HG03439 (cell line): Measurements from ENCODE around the gene HCFC1R1.
A peak's percentile ranks its signal among the peaks of the same experiment; 100 is the strongest.
"Not testable (repeated sequence)": the region's sequence is repeated elsewhere in the genome, so short reads cannot be mapped to it uniquely, and the experiment has no call there.

ENCODE experiments used
- ATAC-seq: cut with Tn5 transposase; IDR thresholded peaks from one replicate; pipeline ENCODE4 v1.9.1; 2021; ENCODE audit warnings: mild to moderate bottlenecking, moderate library complexity; ENCODE audit not compliant: unreplicated experiment

Gene HCFC1R1

GRCh38 chr16:3023669-3024478, at the start of gene HCFC1R1, which contains the start of gene THOC6:
Gene HCFC1R1 (minus strand): TSS chr16:3023942. CDS start chr16:3023941, 1 bp downstream.
Gene THOC6 (plus strand): TSS chr16:3024035. CDS start chr16:3024327, 292 bp downstream.
- ATAC-seq, result peak; percentile 73

DNA sequence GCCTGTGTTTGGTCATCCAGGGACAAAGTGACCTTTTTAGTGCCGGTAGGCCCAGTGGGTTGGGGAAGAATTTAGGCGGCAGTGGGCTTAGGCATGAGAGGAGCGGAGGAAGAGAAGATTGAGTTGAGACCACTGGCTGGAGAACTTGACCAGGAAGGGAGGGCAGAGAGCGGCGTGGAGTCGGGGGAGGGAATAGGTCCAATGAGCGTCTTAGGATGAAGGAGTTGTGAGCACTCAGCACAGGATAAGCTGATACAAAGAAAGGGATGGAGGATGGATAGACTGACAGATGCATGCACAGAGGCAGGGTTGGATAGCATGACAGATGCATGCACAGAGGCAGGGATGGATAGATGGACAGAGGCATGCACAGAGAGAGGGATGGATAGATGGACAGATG, 49.7 kb upstream of the HCFC1R1 start:
- ATAC-seq, result no peak

DNA sequence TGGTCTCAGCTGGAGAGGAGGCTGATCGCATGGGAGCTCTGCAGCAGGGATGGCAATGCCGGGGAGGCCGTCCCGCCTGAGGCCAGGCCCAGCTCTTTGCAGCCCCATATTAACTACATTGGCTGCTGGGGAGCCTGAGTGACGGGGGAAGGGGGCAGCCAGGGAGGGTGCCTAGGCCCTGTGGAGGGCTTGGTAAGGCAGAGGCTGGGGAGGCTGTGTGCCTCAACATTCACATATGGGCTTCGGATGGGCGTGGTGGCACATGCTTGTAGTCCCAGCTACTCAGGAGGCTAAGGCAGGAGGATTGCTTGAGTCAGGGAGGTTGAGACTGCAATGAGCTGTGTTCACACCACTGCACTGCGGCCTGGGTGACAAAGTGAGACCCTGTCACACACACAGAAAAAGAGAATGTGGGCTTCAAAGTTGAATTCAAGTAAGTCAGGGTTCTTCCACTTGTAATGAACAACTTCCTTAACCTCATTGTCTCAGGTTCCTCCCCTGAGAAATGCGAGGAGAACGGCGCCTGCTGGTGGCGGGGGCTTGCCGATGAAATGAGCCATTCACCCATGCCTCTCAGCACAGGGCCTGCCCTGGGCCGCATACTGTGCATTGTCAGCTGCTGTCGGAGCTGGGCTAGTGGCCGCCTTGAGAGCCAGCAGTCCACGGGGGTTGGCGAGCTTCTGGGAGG, 49.0 kb upstream of the HCFC1R1 start:
- ATAC-seq, result not testable (repeated sequence)

- ATAC-seq, result not testable (repeated sequence)
Observed at GRCh38 chr16:3072148-3072547, 48.4 kb upstream of the HCFC1R1 start.

- no peak for ATAC-seq
Observed at GRCh38 chr16:3071655-3072054, 47.9 kb upstream of the HCFC1R1 start.

DNA sequence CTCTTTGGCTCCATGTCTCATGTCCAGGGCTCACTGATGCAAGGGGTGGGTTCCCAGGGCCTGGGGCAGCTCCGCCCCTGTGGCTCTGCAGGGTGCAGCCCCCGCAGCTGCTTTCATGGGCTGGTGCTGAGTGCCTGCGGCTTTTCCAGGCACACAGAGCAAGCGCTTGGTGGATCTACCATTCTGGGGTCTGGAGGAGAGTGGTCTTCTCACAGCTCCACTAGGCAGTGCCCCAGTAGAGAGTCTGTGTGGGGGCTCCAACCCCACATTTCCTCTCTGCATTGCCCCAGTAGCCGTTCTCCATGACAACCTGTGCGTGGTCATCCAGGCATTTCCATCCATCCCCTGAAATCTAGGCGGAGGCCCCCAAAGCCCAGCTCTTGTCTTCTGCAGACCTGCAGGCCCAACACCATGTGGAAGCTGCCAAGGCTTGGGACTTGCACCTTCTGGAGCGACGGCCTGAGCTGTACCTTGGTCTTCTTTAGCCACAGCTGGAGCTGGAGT, 46.9 kb upstream of the HCFC1R1 start:
- no peak for ATAC-seq

GRCh38 chr16:3069146-3069545, 45.4 kb upstream of the HCFC1R1 start:
- not testable (repeated sequence) for ATAC-seq

- ATAC-seq, result no peak
Observed at GRCh38 chr16:3068487-3068886, 44.7 kb upstream of the HCFC1R1 start.

- no peak for ATAC-seq
Observed at GRCh38 chr16:3066440-3066748, 42.7 kb upstream of the HCFC1R1 start.

DNA sequence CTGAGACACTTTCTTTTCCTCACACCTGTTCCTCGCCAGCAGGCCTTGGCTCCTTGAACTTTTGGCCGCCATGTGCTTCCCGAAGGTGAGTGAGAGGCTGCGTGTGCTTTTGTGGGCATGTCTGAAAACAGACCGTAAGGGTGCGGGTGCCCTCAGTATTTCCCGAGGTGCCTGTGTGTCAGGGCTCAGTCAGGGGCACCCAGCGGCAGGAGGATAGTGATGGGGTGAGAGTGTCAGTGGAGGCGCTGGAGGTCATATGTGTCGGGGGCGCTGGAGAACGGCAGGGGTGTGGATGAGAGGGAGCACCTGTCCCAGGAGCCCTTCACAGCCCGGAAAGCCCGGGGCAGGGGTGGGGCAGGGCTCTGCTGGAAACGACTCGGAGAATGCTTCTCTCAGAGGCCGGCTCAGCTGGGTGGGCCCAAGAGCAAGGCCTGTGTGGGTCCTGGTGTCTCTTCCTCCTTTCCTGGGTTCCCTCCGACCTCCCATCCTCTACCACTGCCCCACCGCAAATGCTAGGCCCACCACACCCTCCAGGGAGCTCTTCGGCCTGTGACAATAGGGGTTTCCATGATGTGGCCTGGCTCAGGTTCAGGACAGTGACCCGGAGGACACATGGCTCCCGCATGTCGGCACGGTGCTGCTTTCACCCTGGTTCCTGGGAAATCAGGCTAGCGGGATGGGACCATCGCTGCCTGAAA, 42.1 kb upstream of the HCFC1R1 start:
- no peak for ATAC-seq

DNA sequence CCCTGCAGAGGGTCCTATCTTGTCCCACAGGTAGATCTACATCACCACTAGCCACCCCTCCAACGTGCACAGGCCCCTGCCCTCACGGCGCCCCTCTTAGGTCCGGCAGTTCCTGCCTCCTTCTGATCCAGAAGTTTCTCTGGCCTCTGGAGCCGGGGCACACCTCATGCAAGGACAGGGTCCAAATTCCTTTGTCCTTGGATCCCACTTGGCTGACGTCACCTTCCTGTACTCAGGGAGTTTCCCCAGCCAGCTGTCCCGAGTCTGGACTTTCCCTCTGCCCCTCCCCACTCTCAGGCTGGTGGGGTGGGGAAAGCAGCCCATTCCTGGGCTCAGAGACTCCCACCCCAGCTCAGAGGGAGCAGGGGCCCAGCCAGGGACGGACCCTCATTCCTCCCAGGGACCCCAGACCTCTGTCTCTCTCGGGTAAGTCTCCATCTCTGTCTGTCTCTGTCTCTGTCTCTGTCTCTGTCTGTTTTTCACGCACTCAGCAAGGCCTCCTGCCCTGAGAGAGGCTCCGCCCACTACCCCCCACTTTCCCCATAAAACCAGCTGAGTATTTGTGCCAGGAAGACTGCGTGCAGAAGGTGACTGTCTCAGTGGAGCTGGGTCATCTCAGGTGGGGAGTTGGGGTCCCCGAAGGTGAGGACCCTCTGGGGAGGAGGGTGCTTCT, 41.5 kb upstream of the HCFC1R1 start, which contains the start of gene IL32:
IL32 (plus strand) TSS at position 572 of the 673 bp plus-strand sequence. CDS start 172 bp downstream, outside the sequence.
- ATAC-seq, result no peak

DNA sequence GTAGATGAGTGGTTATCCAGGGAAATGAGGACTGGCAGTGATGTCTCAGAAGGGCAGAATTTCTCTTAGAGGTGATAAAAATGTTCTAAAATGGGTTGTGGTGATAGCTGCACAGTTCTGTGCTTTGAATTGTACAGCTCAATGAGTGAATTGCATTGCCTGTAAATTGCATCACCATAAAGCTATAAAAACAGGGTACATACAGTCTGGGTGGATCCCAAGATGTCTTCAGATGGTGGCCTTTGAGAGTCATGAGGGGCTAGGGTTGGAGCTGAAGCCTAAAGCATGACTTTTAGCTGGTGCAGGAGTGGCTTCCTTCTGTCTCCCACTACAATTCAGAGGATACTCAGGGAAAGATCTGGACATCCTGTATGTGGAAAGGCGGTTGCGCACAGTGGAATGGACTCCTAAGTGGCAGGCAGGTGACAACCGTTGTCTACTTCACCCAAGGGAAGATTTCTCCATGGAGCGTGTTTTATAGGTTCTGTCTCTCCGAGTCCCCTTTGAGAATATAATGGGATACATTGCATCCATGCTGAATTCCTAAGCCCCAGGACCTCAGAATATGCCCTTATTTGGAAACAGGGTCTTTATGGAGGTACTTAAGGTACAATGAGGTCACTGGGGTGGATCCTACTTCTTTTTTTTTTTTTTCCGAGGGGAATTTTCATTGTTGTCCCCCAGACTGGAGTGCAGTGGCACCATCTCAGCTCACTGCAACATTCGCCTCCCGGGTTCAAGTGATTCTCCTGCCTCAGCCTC, 40.1 kb upstream of the HCFC1R1 start:
- ATAC-seq, result no peak

- no peak for ATAC-seq
Observed at GRCh38 chr16:3062553-3062952, 38.8 kb upstream of the HCFC1R1 start.

GRCh38 chr16:3060339-3061127, 36.8 kb upstream of the HCFC1R1 start:
- ATAC-seq, result no peak

GRCh38 chr16:3059723-3060242, 36.0 kb upstream of the HCFC1R1 start:
- ATAC-seq, result no peak

DNA sequence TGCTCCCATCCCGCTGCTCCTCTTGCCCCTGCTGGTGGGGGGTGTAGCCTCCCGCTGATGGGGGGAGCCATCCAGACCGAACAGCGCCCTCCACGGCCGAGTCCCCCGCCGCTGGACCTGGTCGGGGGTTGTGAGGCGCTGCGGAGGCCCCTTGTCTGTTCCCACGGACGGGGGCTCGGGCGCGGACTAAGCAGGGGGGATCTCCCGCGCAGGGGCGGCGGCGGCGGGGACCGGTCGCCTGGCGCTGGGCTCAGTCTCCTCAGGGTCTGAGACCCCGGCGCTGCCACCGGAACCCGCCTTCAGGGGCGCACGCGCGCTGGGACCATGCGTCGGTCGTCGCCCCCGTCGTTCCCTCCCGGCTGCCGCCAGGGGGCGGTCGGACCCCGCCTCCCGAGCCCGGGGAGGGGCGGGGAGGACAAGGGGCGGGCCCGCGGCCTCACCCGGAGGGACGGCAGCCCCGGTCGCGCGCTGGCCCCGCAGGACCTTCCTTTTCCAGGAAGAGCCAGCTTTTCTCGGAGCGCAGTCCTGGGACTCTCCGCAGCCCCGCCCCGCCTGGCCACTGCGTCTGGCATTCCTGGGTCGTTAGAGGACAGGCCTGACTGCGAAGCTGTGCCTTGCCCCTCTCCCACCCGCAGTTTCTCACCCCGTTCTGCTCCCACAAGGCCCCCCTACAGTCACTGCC, 35.4 kb upstream of the HCFC1R1 start:
- ATAC-seq, result peak; percentile 69

DNA sequence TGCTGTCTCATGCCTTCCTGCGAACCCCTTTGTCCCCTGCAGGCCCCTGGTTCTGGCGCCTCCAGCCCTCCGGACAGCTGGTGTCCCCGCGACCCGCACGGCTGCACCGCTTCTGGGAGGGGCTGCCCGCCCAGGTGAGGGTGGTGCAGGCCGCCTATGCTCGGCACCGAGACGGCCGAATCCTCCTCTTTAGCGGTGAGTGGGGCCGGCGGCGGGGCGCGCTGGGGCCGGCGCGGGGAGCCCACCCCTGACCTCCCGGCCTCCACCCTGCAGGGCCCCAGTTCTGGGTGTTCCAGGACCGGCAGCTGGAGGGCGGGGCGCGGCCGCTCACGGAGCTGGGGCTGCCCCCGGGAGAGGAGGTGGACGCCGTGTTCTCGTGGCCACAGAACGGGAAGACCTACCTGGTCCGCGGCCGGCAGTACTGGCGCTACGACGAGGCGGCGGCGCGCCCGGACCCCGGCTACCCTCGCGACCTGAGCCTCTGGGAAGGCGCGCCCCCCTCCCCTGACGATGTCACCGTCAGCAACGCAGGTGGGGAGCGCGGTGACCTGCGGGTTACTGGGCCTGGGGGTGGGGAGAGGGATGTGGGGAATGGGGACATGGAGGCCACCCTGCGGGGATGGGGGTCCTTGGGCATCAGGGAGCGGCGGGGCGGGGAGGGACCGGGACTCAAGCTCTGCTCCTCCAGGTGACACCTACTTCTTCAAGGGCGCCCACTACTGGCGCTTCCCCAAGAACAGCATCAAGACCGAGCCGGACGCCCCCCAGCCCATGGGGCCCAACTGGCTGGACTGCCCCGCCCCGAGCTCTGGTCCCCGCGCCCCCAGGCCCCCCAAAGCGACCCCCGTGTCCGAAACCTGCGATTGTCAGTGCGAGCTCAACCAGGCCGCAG, 34.6 kb upstream of the HCFC1R1 start:
- ATAC-seq, result peak; percentile 41
